HG03103 (cell line): Measurements from ENCODE around the gene NUP210L.
"Not testable (repeated sequence)": the region's sequence is repeated elsewhere in the genome, so short reads cannot be mapped to it uniquely, and the experiment has no call there.

Experiments used
- ATAC-seq: cut with Tn5 transposase; IDR thresholded peaks from one replicate; pipeline ENCODE4 v1.9.1; 2021; ENCODE audit warnings: low read depth; ENCODE audit not compliant: unreplicated experiment

The NUP210L gene

GRCh38 chr1:154000420-154000819, 154.5 kb downstream of the NUP210L start:
- no peak for ATAC-seq

GRCh38 chr1:153996882-153997281, 158.0 kb downstream of the NUP210L start:
- not testable (repeated sequence) for ATAC-seq

GRCh38 chr1:153995640-153996039, 159.2 kb downstream of the NUP210L start:
- ATAC-seq: no peak

DNA sequence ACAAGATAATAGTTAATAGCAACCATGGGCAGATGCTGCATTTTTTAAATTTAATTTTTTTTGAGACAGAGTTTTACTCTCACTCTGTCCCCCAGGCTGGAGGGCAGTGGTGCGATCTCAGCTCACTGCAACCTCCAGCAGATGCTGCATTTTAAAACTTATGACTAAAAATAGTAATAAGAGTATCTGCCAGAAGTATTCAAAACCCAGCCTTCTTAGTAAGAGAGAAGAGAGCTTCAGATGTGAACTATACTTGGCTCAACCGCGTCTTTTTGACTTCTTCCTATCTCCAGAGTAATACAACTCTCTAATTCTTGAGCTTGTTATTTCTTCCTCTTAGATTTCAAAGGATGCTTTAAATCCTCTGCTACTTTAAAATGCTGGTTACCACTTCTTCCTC, 159.7 kb downstream of the NUP210L start:
- no peak for ATAC-seq

GRCh38 chr1:153991806-153992205, 163.1 kb downstream of the NUP210L start:
- no peak for ATAC-seq

- no peak for ATAC-seq
These were observed 163.7 kb downstream of the NUP210L start for GRCh38 chr1:153991151-153991630.

DNA sequence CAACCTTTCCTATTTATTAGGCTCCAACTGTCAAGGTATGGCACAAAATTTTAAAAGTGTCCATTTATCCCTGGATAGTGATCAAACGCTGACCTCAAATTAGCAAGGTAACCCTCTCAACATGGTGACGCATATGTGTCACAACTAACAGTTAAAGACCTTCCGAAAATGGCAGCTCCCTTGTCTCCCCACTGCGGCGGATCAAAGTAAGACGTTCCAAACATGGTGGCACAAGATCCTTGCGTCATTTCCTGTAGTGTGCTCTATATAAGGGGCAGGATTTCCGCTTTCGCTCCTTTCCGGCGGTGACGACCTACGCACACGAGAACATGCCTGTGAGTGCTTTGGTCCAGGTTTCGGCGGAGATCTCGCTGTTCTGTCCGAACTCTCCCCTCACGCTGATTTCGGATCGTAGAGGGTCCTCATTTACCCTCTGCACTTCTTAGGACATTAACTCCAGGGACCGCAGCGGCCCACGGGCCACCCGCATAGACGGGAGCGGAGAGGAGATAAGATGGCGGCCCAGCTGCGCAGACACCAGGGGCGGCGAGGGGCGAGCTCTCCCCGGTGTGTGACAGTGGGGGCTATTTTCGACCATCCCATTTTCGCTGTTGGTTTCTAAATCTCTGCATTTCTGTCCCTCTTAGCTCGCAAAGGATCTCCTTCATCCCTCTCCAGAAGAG, 164.3 kb downstream of the NUP210L start, which contains the start of gene RPS27:
Gene RPS27, plus strand, starts transcription at position 295 of the 683 bp plus-strand sequence. Its CDS starts 35 bp downstream, at position 330.
- peak; percentile 57 for ATAC-seq

- ATAC-seq: no peak
These were observed 167.3 kb downstream of the NUP210L start for GRCh38 chr1:153987621-153988020.

DNA sequence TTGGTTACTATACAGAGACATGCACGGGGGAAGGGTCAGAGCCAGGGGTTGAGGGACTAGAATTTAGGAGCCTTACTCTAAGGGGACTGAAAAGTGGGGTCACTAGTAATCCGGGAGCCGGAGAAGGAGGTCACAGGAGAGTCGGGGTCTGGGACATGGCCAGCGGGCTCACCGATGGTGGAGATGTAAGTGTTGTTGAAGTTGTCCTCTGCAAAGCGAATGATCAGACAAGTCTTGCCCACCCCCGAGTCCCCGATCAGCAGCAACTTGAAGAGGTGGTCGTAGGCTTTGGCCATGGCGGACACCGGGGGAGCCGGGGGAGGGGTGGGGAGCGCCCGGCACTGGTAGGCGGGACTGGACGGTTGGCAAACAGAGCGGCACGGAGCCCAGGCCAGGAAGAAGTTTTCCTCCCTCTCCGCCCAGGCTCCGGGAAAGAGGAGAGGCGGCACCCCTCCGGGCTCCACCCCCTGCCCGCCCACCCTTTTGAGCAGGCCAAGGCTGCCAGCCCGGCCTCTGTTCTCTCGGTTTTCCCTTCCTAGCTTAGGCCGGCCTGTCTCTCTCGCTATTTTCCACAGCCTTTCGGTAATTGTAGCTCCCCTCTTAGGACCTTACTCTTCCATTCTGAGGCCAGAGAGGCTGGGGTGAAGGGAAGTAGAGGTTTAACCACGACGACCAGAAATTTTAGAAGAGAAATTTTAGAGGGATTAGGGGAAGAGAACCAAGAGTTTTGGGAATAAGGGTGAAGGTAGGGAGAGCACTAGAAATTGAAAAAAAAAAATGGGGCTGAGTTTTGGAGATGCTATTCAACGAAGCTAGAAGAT, 168.7 kb downstream of the NUP210L start, which contains the start of gene RAB13:
Gene RAB13, minus strand, starts transcription at position 399 of the 821 bp plus-strand sequence. Its CDS starts 103 bp downstream, at position 296.
- no peak for ATAC-seq

GRCh38 chr1:153985341-153985912, 169.4 kb downstream of the NUP210L start:
- ATAC-seq: no peak

GRCh38 chr1:153984123-153984894, 170.6 kb downstream of the NUP210L start:
- no peak for ATAC-seq

- not testable (repeated sequence) for ATAC-seq
These were observed 173.1 kb downstream of the NUP210L start for GRCh38 chr1:153981735-153982134.

DNA sequence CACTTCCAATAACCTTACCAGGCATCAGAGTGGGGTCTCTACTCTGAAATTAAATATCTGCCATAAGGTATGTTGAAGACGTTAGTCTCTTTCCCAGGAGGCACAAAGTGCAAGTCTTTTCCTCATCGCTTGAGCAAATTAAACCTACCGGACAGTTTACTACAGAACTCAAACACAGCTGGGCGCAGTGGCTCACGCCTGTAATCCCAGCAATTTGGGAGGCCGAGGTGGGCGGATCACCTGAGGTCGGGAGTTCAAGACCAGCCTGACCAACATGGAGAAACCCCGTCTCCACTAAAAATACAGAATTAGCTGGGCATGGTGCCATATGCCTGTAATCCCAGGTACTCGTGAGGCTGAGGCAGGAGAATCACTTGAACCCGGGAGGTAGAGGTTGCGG, 175.8 kb downstream of the NUP210L start:
- not testable (repeated sequence) for ATAC-seq

DNA sequence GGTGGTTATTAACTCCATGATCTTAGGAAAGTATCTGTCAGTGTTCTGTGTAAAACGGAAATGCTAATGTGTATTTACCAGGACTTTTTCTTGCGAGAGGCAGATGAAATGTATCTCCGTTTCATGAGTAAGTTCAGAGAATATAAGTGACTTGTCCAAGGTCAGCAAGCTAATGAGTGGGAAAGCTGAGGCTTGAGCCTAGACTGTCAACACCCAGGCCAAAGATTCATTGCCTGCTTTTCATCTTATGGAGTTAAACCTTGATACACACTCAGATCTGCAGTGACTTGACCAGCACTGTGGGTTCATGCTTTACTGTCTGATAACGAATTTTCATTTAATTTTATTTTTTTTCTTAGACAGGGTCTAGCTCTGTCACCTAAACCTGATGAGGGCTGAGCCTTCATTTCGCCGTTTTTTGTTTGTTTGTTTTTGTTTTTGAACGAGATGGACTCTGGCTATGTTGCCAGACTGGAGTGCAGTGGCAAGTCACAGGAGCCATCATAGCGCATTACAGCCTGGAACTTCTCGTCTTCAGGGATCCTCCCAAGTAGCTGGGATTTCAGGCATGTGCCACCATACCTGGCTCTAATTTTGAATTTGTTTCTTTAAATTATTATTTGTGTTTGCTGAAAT, 176.5 kb downstream of the NUP210L start:
- no peak for ATAC-seq

DNA sequence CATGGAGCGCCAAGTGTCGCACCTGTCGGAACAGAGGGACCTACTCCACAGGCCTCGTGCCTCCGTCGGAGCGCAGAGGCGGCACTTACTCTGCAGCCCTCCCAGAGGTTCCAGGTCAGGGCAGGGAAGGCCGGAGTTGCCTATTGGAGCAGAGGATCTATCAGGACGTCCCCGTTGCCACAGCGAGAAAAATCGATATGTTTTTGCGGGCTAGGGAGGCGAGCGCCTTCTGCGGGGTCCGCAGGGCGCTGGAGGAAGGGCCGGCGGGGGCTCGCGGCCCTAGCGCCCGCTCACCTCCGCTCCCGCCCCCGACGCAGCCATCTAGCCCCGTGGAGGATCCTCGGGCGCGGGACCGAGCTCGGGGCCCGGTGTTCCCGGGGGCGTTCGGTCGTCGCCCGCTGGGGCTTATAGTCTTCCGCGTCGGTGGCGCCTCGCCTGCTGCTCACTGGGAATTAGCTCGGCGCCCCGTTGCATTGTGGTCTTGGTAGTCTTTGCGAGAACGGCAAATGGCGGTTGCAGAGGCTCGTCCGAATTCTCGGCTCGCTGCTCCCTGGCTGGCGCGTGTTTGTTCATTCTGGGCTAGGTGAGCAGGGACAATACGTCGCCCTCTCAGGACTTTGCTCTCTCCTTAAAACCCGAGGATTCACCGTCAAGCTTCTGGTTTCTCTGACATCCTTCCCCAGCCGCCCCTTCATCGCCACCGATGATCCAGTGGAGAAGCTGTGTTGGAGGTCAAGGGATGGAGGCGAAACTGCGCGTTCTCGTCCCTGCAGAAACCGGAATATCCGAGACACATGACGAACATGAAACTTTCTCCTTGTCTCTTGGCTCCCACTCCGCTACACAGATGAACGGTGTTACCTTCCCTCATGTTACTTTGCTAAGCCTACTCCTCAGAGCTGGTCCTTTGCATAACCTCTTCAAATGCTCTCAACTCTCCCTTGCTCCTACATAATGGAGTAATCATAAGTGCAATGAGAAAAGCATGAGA, 177.3 kb downstream of the NUP210L start, which contains the start of gene JTB:
Gene JTB, minus strand, starts transcription at position 425 of the 991 bp plus-strand sequence. Its CDS starts 422 bp downstream, at position 3.
- no peak for ATAC-seq

DNA sequence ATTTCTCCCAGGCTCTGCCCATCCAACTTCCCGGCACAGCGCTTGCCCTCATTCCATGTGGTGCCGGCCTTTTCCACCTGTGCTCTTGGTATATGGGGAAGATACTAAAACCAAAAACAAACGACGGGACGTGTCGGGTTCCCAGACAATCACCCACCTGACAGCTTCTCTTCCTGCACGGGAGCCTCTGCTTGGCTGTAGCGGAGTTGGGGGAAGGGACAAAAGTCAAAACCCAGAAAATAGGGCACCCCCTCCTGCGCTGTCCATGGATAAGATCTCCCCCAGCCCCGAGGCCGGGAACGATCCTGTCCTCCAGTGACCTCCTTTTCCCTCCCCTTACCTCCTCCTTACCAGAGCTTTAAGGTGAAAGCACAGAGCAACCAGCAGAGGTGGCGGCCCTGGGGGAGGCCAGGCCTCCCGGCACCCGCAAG, 178.0 kb downstream of the NUP210L start:
- no peak for ATAC-seq

GRCh38 chr1:153973525-153973924, 181.3 kb downstream of the NUP210L start:
- ATAC-seq: no peak

DNA sequence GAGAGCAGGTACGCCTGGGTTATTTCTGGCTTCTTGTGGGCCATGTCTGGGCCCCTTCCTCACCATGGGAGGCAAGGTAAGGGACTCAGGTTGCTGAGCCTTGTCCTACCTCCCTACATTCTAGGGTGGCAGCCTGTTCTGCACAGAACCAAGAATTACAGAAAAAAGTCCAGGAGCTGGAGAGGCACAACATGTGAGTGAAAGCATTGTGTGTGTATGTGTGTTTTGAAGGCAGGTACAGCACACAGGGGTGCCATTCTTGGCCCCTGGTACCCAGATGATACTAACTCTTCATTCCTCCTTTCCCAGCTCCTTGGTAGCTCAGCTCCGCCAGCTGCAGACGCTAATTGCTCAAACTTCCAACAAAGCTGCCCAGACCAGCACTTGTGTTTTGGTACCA, 181.8 kb downstream of the NUP210L start:
- no peak for ATAC-seq
